HepG2 (cell line): Measurements from ENCODE around the gene LRP1B. TPM values are rescaled to one million over a fixed set of nuclear protein-coding genes. Genes with fewer than 3 reads are reported as not detected.
A peak's percentile ranks its signal among the peaks of the same experiment; 100 is the strongest.

Experiments used
- ATAC-seq: fragments of 200-7000 bp; cut with Tn5 transposase; 3 replicates; pipeline ENCODE4 v1.9.1; 2020; ENCODE audit warnings: mild to moderate bottlenecking, moderate library complexity
- BruUV-seq: library from RNA; stranded (reverse); fragments of 400-500 nt; replicated peaks from 2 replicates; lab custom pipeline; 2021; lab: Mats Ljungman, UMichigan
- CTCF ChIA-PET: fragments of 300-600 bp; formaldehyde crosslinking; extraction: SDS; loops from one replicate; lab custom pipeline; 2021; ENCODE audit warnings: low total read pairs, inconsistent platforms, low intra/inter-chr PET ratio; lab: Yijun Ruan, JAX
- POLR2A ChIA-PET: fragments of 350-600 bp; sonication (Branson Sonifier 250); formaldehyde crosslinking; loops from one replicate; lab custom pipeline; 2020; ENCODE audit warnings: antibody characterized with exemption, inconsistent platforms; lab: Yijun Ruan, JAX
- DNase-seq: peaks from one replicate; pipeline ENCODE4 v3.0.0-alpha.2; 2015; ENCODE audit warnings: low spot score
- FAIRE-seq: peaks from 3 replicates; lab custom pipeline; 2011; peaks lifted over from hg19 to GRCh38; lab: Jason Lieb, UNC
- H2AFZ ChIP-seq: one replicate; pipeline ENCODE4 v1.6.1; 2011; ENCODE audit warnings: low read length, inconsistent platforms
- H3K27ac ChIP-seq: fragments of 300-600 bp; 3 replicates; pipeline ENCODE4 v1.8.0; 2011; ENCODE audit warnings: mixed run types, mild to moderate bottlenecking, mixed read lengths, low read length, inconsistent platforms; ENCODE audit not compliant: insufficient read depth; ENCODE audit errors: extremely low read length
- H3K27me3 ChIP-seq, 2 experiments: fragments of 200-600 bp in 1 of 2; 2 replicates in 1 of 2; 3 replicates in 1 of 2; pipeline versions ENCODE4 v1.6.0 to v1.8.0; 2011; ENCODE audit warnings: low read length in 2 of 2, mild to moderate bottlenecking in 2 of 2, moderate library complexity in 2 of 2, inconsistent platforms in 1 of 2; ENCODE audit not compliant: insufficient read depth in 2 of 2, control insufficient read depth in 1 of 2
- H3K36me3 ChIP-seq, 2 experiments: fragments of 200-600 bp in 1 of 2; replicated peaks in 1 of 2; 2 replicates in 1 of 2; 3 replicates in 1 of 2; pipeline versions ENCODE4 v1.5.1 to v1.8.0; 2011; ENCODE audit warnings: low read length in 2 of 2, inconsistent platforms in 1 of 2; ENCODE audit not compliant: insufficient read depth in 2 of 2, control insufficient read depth in 1 of 2
- H3K4me1 ChIP-seq: 2 replicates; pipeline ENCODE4 v1.5.1; 2012; ENCODE audit warnings: low read length, inconsistent platforms; ENCODE audit not compliant: insufficient read depth
- H3K4me2 ChIP-seq: 2 replicates; pipeline ENCODE4 v1.6.0; 2011; ENCODE audit warnings: low read depth, low read length, inconsistent platforms
- H3K4me3 ChIP-seq, 3 experiments: fragments of 200-600 bp in 1 of 3; sonication (generic), shearing (Covaris generic) in 1 of 3; replicated peaks in 1 of 3; 2 replicates each; pipeline ENCODE4 v1.5.1; 2011 to 2016; ENCODE audit warnings: low read length in 3 of 3, inconsistent platforms in 2 of 3, low read depth in 2 of 3, mild to moderate bottlenecking in 2 of 3, control low read depth in 1 of 3, mixed read lengths in 1 of 3; ENCODE audit not compliant: insufficient read depth in 1 of 3
- H3K79me2 ChIP-seq: one replicate; pipeline ENCODE4 v1.6.1; 2011; ENCODE audit warnings: low read length, inconsistent platforms; ENCODE audit not compliant: insufficient read depth
- H3K9ac ChIP-seq: 2 replicates; pipeline ENCODE4 v1.6.0; 2011; ENCODE audit warnings: mild to moderate bottlenecking, low read depth, low read length, inconsistent platforms; ENCODE audit not compliant: insufficient read depth
- H3K9me3 ChIP-seq: 2 replicates; pipeline ENCODE4 v1.5.1; 2012; ENCODE audit warnings: mild to moderate bottlenecking, low read length
- H4K20me1 ChIP-seq: 2 replicates; pipeline ENCODE4 v1.6.0; 2011; ENCODE audit warnings: inconsistent platforms, mild to moderate bottlenecking, low read length, moderate library complexity; ENCODE audit not compliant: insufficient read depth
- BHLHE40 ChIP-seq: IDR thresholded peaks from 2 replicates; pipeline ENCODE4 v1.6.1; 2011; ENCODE audit warnings: low read length, improper control_type of control experiment
- FOXK2 ChIP-seq: fragments of 450-650 bp; IDR thresholded peaks from 2 replicates; pipeline ENCODE4 v1.6.1; 2016
- GFI1 ChIP-seq: sonication (generic); formaldehyde crosslinking; IDR thresholded peaks from 2 replicates; pipeline ENCODE4 v1.5.0; 2020; ENCODE audit warnings: missing genetic modification reagents, mild to moderate bottlenecking, borderline replicate concordance
- LCORL ChIP-seq, 2 experiments: fragments of 450-650 bp in 1 of 2; sonication (generic) in 1 of 2; formaldehyde crosslinking in 1 of 2; IDR thresholded peaks; 2 replicates each; pipeline versions ENCODE4 v1.5.0 to v1.6.1; 2017 to 2020; ENCODE audit warnings: antibody characterized with exemption in 1 of 2, missing genetic modification reagents in 1 of 2
- MAFF ChIP-seq: IDR thresholded peaks from 2 replicates; pipeline ENCODE4 v1.6.1; 2011; ENCODE audit warnings: low read depth, low read length, improper control_type of control experiment
- MAFK ChIP-seq, 2 experiments: IDR thresholded peaks in 1 of 2; conservative IDR thresholded peaks in 1 of 2; 2 replicates each; pipeline ENCODE4 v1.6.1; 2011; ENCODE audit warnings: improper control_type of control experiment in 2 of 2, low read length in 2 of 2
- NFE2 ChIP-seq: sonication (generic); formaldehyde crosslinking; IDR thresholded peaks from 2 replicates; pipeline ENCODE4 v1.4.0; 2020; ENCODE audit warnings: missing genetic modification reagents
- NKX3-1 ChIP-seq: sonication (generic); formaldehyde crosslinking; IDR thresholded peaks from 2 replicates; pipeline ENCODE4 v1.5.0; 2020; ENCODE audit warnings: missing genetic modification reagents
- SMC3 ChIP-seq: IDR thresholded peaks from 2 replicates; pipeline ENCODE4 v1.6.1; 2011; ENCODE audit warnings: low read length, improper control_type of control experiment
- SRSF9 ChIP-seq: fragments of 200-400 bp; formaldehyde crosslinking; IDR thresholded peaks from 2 replicates; pipeline ENCODE4 v1.6.1; 2018; ENCODE audit warnings: borderline replicate concordance, mild to moderate bottlenecking, low read depth, low read length; ENCODE audit not compliant: insufficient read depth, poor library complexity, severe bottlenecking
- TAF1 ChIP-seq: sonication (generic); formaldehyde crosslinking; IDR thresholded peaks from 2 replicates; pipeline ENCODE4 v1.4.0; 2020; ENCODE audit warnings: missing genetic modification reagents
- THAP11 ChIP-seq: IDR thresholded peaks from 2 replicates; pipeline ENCODE4 v1.6.1; 2016; ENCODE audit warnings: missing biosample characterization, missing genetic modification reagents
- ZGPAT ChIP-seq: IDR thresholded peaks from 2 replicates; pipeline ENCODE4 v1.6.1; 2016; ENCODE audit warnings: mild to moderate bottlenecking
- ZNF225 ChIP-seq: sonication (generic); formaldehyde crosslinking; IDR thresholded peaks from 2 replicates; pipeline ENCODE4 v1.4.0; 2020; ENCODE audit warnings: mild to moderate bottlenecking, missing genetic modification reagents
- ZNF724P ChIP-seq: sonication (generic); formaldehyde crosslinking; IDR thresholded peaks from 2 replicates; pipeline ENCODE4 v1.8.0; 2022; ENCODE audit warnings: missing genetic modification reagents, borderline replicate concordance
- ZNF777 ChIP-seq: sonication (generic); formaldehyde crosslinking; IDR thresholded peaks from 2 replicates; pipeline ENCODE4 v1.4.0; 2020; ENCODE audit warnings: missing genetic modification reagents
- ZNF841 ChIP-seq: sonication (generic); formaldehyde crosslinking; IDR thresholded peaks from 2 replicates; pipeline ENCODE4 v1.8.1; 2023; ENCODE audit warnings: missing genetic modification reagents, borderline replicate concordance
- WGBS: methylation state at CpG from one replicate; pipeline ENCODE4 v1.1.6; 2017; ENCODE audit warnings: low lambda C conversion rate; 5-methylcytosine and 5-hydroxymethylcytosine counted together
- in situ Hi-C: cut with HindIII; loops from 2 replicates; pipeline ENCODE4 v1.10.0; 2017; ENCODE audit warnings: low pct_unique_long_range_greater_than_20kb; ENCODE audit not compliant: extremely low pct_ligation_motif_present
- intact Hi-C: fragments of 100-400 bp; cut with micrococcal nuclease; formaldehyde crosslinking; loops from one replicate; pipeline ENCODE4 v1.10.0; 2022; ENCODE audit not compliant: unreplicated experiment
- polyA plus RNA-seq, 8 experiments: library from polyadenylated mRNA; depleted of rRNA in 3 of 8; stranded (reverse) in 7 of 8; unstranded in 1 of 8; fragments of >200 nt; fragmentation: Illumina TruSeq in 4 of 8; extraction: Trizol in 4 of 8; gene quantifications; 2 replicates each; pipeline versions ENCODE4 v1.2.1 to v1.2.3, GENCODE V29; 2011 to 2016; ENCODE audit warnings: low read depth in 4 of 8, missing spikeins in 1 of 8, mixed read lengths in 1 of 8; ENCODE audit not compliant: insufficient read depth in 1 of 8
- total RNA-seq, 5 experiments: library from RNA; depleted of rRNA; stranded (reverse); fragments of >200 nt; fragmentation: Illumina TruSeq; extraction: Trizol; gene quantifications; 2 replicates each; pipeline ENCODE4 v1.2.3, GENCODE V29; 2016; ENCODE audit warnings: low read depth in 1 of 5

Gene LRP1B
- total and polyA plus RNA-seq, 2 of the 13 experiments (the other 11 are each of a cell fraction or from before 2014, with no cell fraction given): 0.04 TPM; not detected in 1

GRCh38 chr2:140942284-140942683, 1188.5 kb downstream of the LRP1B start:
- no peak overlapping the region for H3K9ac ChIP-seq
- DNase-seq: no peak
- no peak overlapping the region for H3K4me3 ChIP-seq
- H3K9me3 ChIP-seq: no peaks in the 10 kb centered on the region
- H3K4me1 ChIP-seq: no peaks in the 10 kb centered on the region
- 0% methylated on average over 2 of the region's 2 CpGs for WGBS
- POLR2A ChIA-PET: no interaction called here
- in situ Hi-C loops: no loop called here
- TF ChIP-seq FOXK2 (no peak), ZNF225 (CRISPR knock-in tag) (no peak), ZNF777 (CRISPR knock-in tag) (no peak), ZNF724P (CRISPR knock-in tag) (no peak), ZGPAT (no peak), ZNF841 (CRISPR knock-in tag) (no peak), SMC3 (no peak), NFE2 (no peak), SRSF9 (no peak), TAF1 (no peak), MAFK (conservative IDR thresholded peaks at IDR 0.05 in 1 of 2, IDR thresholded peaks at IDR 0.05 in 1 of 2; ENCODE audit: low read length in 2 of 2) (peak; percentile 65 to 71), BHLHE40 (no peak), LCORL (IDR thresholded peaks at IDR 0.05) (no peak), LCORL (CRISPR knock-in tag; IDR thresholded peaks at IDR 0.05) (no peak), THAP11 (CRISPR knock-in tag) (no peak), GFI1 (no peak), MAFF (peak; percentile 63), NKX3-1 (CRISPR knock-in tag) (no peak)
- no peak for FAIRE-seq
- no peaks in the 10 kb centered on the region for H3K79me2 ChIP-seq
- no peaks in the 10 kb centered on the region for H3K36me3 ChIP-seq
- CTCF ChIA-PET: no interaction called here
- no peak overlapping the region for H3K27ac ChIP-seq
- no peak overlapping the region for H2AFZ ChIP-seq
- BruUV-seq: no TSS peak
- no peaks in the 10 kb centered on the region for H3K27me3 ChIP-seq
- no peak overlapping the region for H3K4me2 ChIP-seq
- H4K20me1 ChIP-seq: no peaks in the 10 kb centered on the region
- no peak for ATAC-seq
- intact Hi-C loops: no loop called here
